ENCODE measurements around the gene CHAD. TPM values are rescaled to one million over a fixed set of nuclear protein-coding genes. Genes with fewer than 3 reads are reported as not detected.
"Not testable (repeated sequence)": the region's sequence is repeated elsewhere in the genome, so short reads cannot be mapped to it uniquely, and the experiment has no call there.

CHAD gene
- total RNA-seq, 1 donor from 2014 or later, result 0.12 TPM

- no peak for TF ChIP-seq CTCF (IDR thresholded peaks at IDR 0.05)
- no peaks in the 10 kb centered on the region for H3K9me3 Mint-ChIP-seq (ENCODE audit: low read depth)
- no peak overlapping the region for H3K4me3 Mint-ChIP-seq (ENCODE audit: unreplicated experiment)
- no peak overlapping the region for H3K27ac Mint-ChIP-seq (ENCODE audit: unreplicated experiment)
- no peaks in the 10 kb centered on the region for H3K27me3 Mint-ChIP-seq (ENCODE audit: low read depth)
- H3K36me3 Mint-ChIP-seq (ENCODE audit: low read depth), result no peaks in the 10 kb centered on the region
- H3K4me1 Mint-ChIP-seq (ENCODE audit: low read depth), result peaks cover 16% of the 10 kb centered on the region
- no peak for DNase-seq (ENCODE audit: low spot score)
These were observed 37.7 kb downstream of the CHAD start for GRCh38 chr17:50430821-50431618.

GRCh38 chr17:50429793-50430192 lies 38.9 kb downstream of the CHAD start:
- H3K36me3 Mint-ChIP-seq (ENCODE audit: low read depth), result no peaks in the 10 kb centered on the region
- no peaks in the 10 kb centered on the region for H3K9me3 Mint-ChIP-seq (ENCODE audit: low read depth)
- no peaks in the 10 kb centered on the region for H3K27me3 Mint-ChIP-seq (ENCODE audit: low read depth)
- no peak for TF ChIP-seq CTCF (IDR thresholded peaks at IDR 0.05)
- no peak overlapping the region for H3K4me3 Mint-ChIP-seq (ENCODE audit: unreplicated experiment)
- DNase-seq (ENCODE audit: low spot score), result no peak
- peaks cover 23% of the 10 kb centered on the region for H3K4me1 Mint-ChIP-seq (ENCODE audit: low read depth)
- no peak overlapping the region for H3K27ac Mint-ChIP-seq (ENCODE audit: unreplicated experiment)

- Mint-ChIP-seq H3K9me3 (ENCODE audit: low read depth) (no peaks in the 10 kb centered on the region), H3K27ac (ENCODE audit: unreplicated experiment) (no peak overlapping the region), H3K27me3 (ENCODE audit: low read depth) (no peaks in the 10 kb centered on the region), H3K4me1 (ENCODE audit: low read depth) (peaks cover 30% of the 10 kb centered on the region), H3K4me3 (ENCODE audit: unreplicated experiment) (no peak overlapping the region), H3K36me3 (ENCODE audit: low read depth) (no peaks in the 10 kb centered on the region)
- TF ChIP-seq CTCF (IDR thresholded peaks at IDR 0.05), result no peak
- DNase-seq (ENCODE audit: low spot score), result no peak
These were observed 39.8 kb downstream of the CHAD start for GRCh38 chr17:50428831-50429424.

- H3K9me3 Mint-ChIP-seq (ENCODE audit: low read depth); H3K27ac Mint-ChIP-seq (ENCODE audit: unreplicated experiment); H3K36me3 Mint-ChIP-seq (ENCODE audit: low read depth); H3K27me3 Mint-ChIP-seq (ENCODE audit: low read depth); DNase-seq (ENCODE audit: low spot score); H3K4me3 Mint-ChIP-seq (ENCODE audit: unreplicated experiment): not testable (repeated sequence)
- peaks cover 34% of the 10 kb centered on the region for H3K4me1 Mint-ChIP-seq (ENCODE audit: low read depth)
These were observed 40.6 kb downstream of the CHAD start for GRCh38 chr17:50428126-50428525.

GRCh38 chr17:50426814-50427787 lies 41.6 kb downstream of the CHAD start:
- H3K27me3 Mint-ChIP-seq (ENCODE audit: low read depth), result no peaks in the 10 kb centered on the region
- peaks cover 34% of the 10 kb centered on the region for H3K4me1 Mint-ChIP-seq (ENCODE audit: low read depth)
- no peaks in the 10 kb centered on the region for H3K9me3 Mint-ChIP-seq (ENCODE audit: low read depth)
- peak; percentile 67 for TF ChIP-seq CTCF (IDR thresholded peaks at IDR 0.05)
- peak overlapping the region; percentile 80 for H3K27ac Mint-ChIP-seq (ENCODE audit: unreplicated experiment)
- no peak for DNase-seq (ENCODE audit: low spot score)
- peak overlapping the region; percentile 68 for H3K4me3 Mint-ChIP-seq (ENCODE audit: unreplicated experiment)
- H3K36me3 Mint-ChIP-seq (ENCODE audit: low read depth), result no peaks in the 10 kb centered on the region
